ENCODE measurements around the gene RCSD1.

The RCSD1 gene

GRCh38 chr1:167744901-167745300, 114.9 kb downstream of the RCSD1 start:
- DNase-seq (ENCODE audit: low read depth, low spot score): no peak

- no peak for DNase-seq (ENCODE audit: low read depth, low spot score)
Measured at GRCh38 chr1:167746013-167746672, 116.1 kb downstream of the RCSD1 start.

- DNase-seq (ENCODE audit: low read depth, low spot score): no peak
Measured at GRCh38 chr1:167746988-167747655, 117.1 kb downstream of the RCSD1 start.

- no peak for DNase-seq (ENCODE audit: low read depth, low spot score)
Measured at GRCh38 chr1:167747988-167748387, 118.0 kb downstream of the RCSD1 start.

- DNase-seq (ENCODE audit: low read depth, low spot score): no peak
Measured at GRCh38 chr1:167748906-167749305, 118.9 kb downstream of the RCSD1 start.

GRCh38 chr1:167749741-167750140, 119.7 kb downstream of the RCSD1 start:
- DNase-seq (ENCODE audit: low read depth, low spot score): no peak

- DNase-seq (ENCODE audit: low read depth, low spot score): no peak
Measured at GRCh38 chr1:167750641-167751040, 120.6 kb downstream of the RCSD1 start.

- no peak for DNase-seq (ENCODE audit: low read depth, low spot score)
Measured at GRCh38 chr1:167751676-167752075, 121.6 kb downstream of the RCSD1 start.

- DNase-seq (ENCODE audit: low read depth, low spot score): no peak
Measured at GRCh38 chr1:167752219-167752985, 122.4 kb downstream of the RCSD1 start.

- no peak for DNase-seq (ENCODE audit: low read depth, low spot score)
Measured at GRCh38 chr1:167755654-167756053, 125.6 kb downstream of the RCSD1 start.

Measured in smooth muscle cell of the brain vasculature (primary cell).